Spleen (tissue), 7 donors: ENCODE measurements around the gene ALOX12B.

ENCODE experiments used
- POLR2AphosphoS5 ChIP-seq, 3 donors: sonication (generic); formaldehyde crosslinking; IDR thresholded peaks; one replicate each; pipeline ENCODE4 v1.5.1; 2017; ENCODE audit warnings: antibody characterized with exemption in 3 of 3
- TF ChIP-seq, protein P1 (sequence below), 11 experiments: fragments of 200-600 bp in 7 of 11; fragments of 450-650 bp in 4 of 11; sonication (generic) in 4 of 11; IDR thresholded peaks in 8 of 11; conservative IDR thresholded peaks in 3 of 11; 1 replicate in 7 of 11; 2 replicates in 4 of 11; pipeline versions ENCODE4 v1.4.0 to v1.8.0; 2016 to 2021; ENCODE audit warnings: antibody characterized with exemption in 11 of 11, inconsistent platforms in 4 of 11, mild to moderate bottlenecking in 1 of 11
- donor health status: DM: no; HTN: no; CAD: no; lungs with moderate emphysema.
- donor health status: DM: no; HTN: no; CAD: no.
- donor health status: DM: no; HTN: no; CAD: no.

DNA sequence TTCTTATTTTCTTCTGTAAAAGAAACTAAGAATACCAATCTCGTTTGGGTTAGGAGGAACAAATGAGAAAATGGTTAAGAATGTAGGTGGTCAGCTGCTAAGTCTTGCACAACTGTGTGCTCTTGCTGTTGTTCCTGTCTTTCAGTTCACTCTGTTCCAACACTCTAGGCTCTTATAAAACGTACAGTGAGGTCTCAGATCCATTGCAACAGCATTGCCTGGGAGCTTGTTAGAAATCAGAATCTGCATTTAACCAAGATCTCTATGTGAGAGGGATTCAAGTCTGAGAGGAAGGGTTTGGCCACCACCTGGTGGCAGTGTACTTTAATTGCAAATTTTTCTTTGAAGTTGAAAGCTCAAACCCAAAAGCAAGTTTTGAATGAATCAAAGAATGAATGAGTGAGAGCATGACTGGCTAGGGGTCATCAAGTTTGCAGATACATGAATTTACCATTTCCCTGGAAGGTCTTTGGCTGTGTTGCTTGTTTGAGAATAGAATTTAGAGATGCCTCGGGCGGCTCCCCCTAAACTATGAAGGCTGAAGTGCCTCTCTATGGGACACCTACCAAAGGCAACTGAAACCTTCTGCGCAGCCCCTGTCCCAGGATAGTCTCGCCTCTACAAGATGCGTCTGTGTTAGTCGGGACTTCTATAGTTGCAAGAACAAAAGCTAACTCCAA, 46.1 kb downstream of the ALOX12B start:
- TF ChIP-seq, protein P1, sequence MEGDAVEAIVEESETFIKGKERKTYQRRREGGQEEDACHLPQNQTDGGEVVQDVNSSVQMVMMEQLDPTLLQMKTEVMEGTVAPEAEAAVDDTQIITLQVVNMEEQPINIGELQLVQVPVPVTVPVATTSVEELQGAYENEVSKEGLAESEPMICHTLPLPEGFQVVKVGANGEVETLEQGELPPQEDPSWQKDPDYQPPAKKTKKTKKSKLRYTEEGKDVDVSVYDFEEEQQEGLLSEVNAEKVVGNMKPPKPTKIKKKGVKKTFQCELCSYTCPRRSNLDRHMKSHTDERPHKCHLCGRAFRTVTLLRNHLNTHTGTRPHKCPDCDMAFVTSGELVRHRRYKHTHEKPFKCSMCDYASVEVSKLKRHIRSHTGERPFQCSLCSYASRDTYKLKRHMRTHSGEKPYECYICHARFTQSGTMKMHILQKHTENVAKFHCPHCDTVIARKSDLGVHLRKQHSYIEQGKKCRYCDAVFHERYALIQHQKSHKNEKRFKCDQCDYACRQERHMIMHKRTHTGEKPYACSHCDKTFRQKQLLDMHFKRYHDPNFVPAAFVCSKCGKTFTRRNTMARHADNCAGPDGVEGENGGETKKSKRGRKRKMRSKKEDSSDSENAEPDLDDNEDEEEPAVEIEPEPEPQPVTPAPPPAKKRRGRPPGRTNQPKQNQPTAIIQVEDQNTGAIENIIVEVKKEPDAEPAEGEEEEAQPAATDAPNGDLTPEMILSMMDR (IDR thresholded peaks at IDR 0.05 in 8 of 11, conservative IDR thresholded peaks at IDR 0.05 in 3 of 11) = peak in 9 of 11 experiments; percentile 25 to 65 (median 50)
- peak in 1 of 3 donors; percentile 29 for TF ChIP-seq POLR2AphosphoS5 (IDR thresholded peaks at IDR 0.05)
